H9 (cell line): ENCODE data around the gene NDUFS6. TPM values are rescaled to one million over a fixed set of nuclear protein-coding genes. Genes with fewer than 3 reads are reported as not detected.

ENCODE experiments used
- DNase-seq: peaks from one replicate; pipeline ENCODE4 v3.0.0-alpha.2; 2017
- H2AFZ ChIP-seq: one replicate; pipeline ENCODE4 v1.6.1; 2013; ENCODE audit warnings: mild to moderate bottlenecking, low read length, control low read depth, moderate library complexity
- H2AK5ac ChIP-seq: 2 replicates; pipeline ENCODE4 v1.6.1; 2013; ENCODE audit warnings: low read length, control low read depth, mixed read lengths; ENCODE audit not compliant: insufficient read length
- H2BK120ac ChIP-seq: one replicate; pipeline ENCODE4 v1.6.1; 2013; ENCODE audit warnings: low read depth, mild to moderate bottlenecking, low read length, control low read depth, inconsistent platforms; ENCODE audit not compliant: poor library complexity, severe bottlenecking
- H2BK12ac ChIP-seq: 2 replicates; pipeline ENCODE4 v1.6.1; 2013; ENCODE audit warnings: low read length, control low read depth, mixed read lengths, low read depth; ENCODE audit not compliant: insufficient read length
- H2BK15ac ChIP-seq: 2 replicates; pipeline ENCODE4 v1.6.1; 2013; ENCODE audit warnings: low read depth, low read length, control low read depth
- H2BK20ac ChIP-seq: one replicate; pipeline ENCODE4 v1.6.1; 2013; ENCODE audit warnings: low read depth, mild to moderate bottlenecking, low read length, control low read depth, inconsistent platforms; ENCODE audit not compliant: poor library complexity, severe bottlenecking
- H2BK5ac ChIP-seq: 2 replicates; pipeline ENCODE4 v1.6.1; 2013; ENCODE audit warnings: low read length, control low read depth, mixed read lengths; ENCODE audit not compliant: insufficient read length
- H3K14ac ChIP-seq: 2 replicates; pipeline ENCODE4 v1.6.1; 2013; ENCODE audit warnings: low read length, control low read depth; ENCODE audit not compliant: insufficient read depth
- H3K18ac ChIP-seq: 2 replicates; pipeline ENCODE4 v1.6.1; 2013; ENCODE audit warnings: low read depth, mild to moderate bottlenecking, mixed read lengths, low read length, control low read depth; ENCODE audit not compliant: insufficient read length
- H3K23ac ChIP-seq: 2 replicates; pipeline ENCODE4 v1.6.1; 2013; ENCODE audit warnings: low read length, control low read depth, mixed read lengths, low read depth; ENCODE audit not compliant: insufficient read length
- H3K23me2 ChIP-seq: 2 replicates; pipeline ENCODE4 v1.6.1; 2013; ENCODE audit warnings: low read depth, mild to moderate bottlenecking, mixed read lengths, low read length, control low read depth; ENCODE audit not compliant: insufficient read length, poor library complexity, severe bottlenecking
- H3K27ac ChIP-seq: 2 replicates; pipeline ENCODE4 v1.5.1; 2013; ENCODE audit warnings: low read length, control low read depth, mixed read lengths, low read depth; ENCODE audit not compliant: insufficient read length
- H3K27me3 ChIP-seq: 2 replicates; pipeline ENCODE4 v1.6.1; 2013; ENCODE audit warnings: low read length, control low read depth, inconsistent platforms; ENCODE audit not compliant: insufficient read depth
- H3K4ac ChIP-seq: 2 replicates; pipeline ENCODE4 v1.6.1; 2013; ENCODE audit warnings: low read depth, mild to moderate bottlenecking, control low read depth, inconsistent platforms, low read length, moderate library complexity
- H3K4me1 ChIP-seq: 2 replicates; pipeline ENCODE4 v1.6.1; 2013; ENCODE audit warnings: low read length, control low read depth, inconsistent platforms; ENCODE audit not compliant: insufficient read depth
- H3K4me2 ChIP-seq: 2 replicates; pipeline ENCODE4 v1.6.1; 2013; ENCODE audit warnings: low read length, control low read depth, mixed read lengths; ENCODE audit not compliant: insufficient read length, insufficient read depth
- H3K56ac ChIP-seq: 2 replicates; pipeline ENCODE4 v1.6.1; 2013; ENCODE audit warnings: low read depth, mild to moderate bottlenecking, mixed read lengths, low read length, control low read depth; ENCODE audit not compliant: insufficient read length
- H3K79me1 ChIP-seq: 2 replicates; pipeline ENCODE4 v1.6.1; 2013; ENCODE audit warnings: low read depth, mild to moderate bottlenecking, moderate library complexity, low read length, control low read depth, inconsistent platforms; ENCODE audit not compliant: insufficient read depth, poor library complexity, severe bottlenecking
- H3K79me2 ChIP-seq: 2 replicates; pipeline ENCODE4 v1.6.1; 2013; ENCODE audit warnings: low read length, control low read depth, inconsistent platforms; ENCODE audit not compliant: insufficient read depth
- H3K9ac ChIP-seq: 2 replicates; pipeline ENCODE4 v1.6.1; 2013; ENCODE audit warnings: low read length, control low read depth, mixed read lengths; ENCODE audit not compliant: insufficient read length; ENCODE audit errors: extremely low read depth
- H3K9me3 ChIP-seq: one replicate; pipeline ENCODE4 v1.6.1; 2013; ENCODE audit warnings: low read depth, low read length, inconsistent platforms; ENCODE audit not compliant: control insufficient read depth
- H3T11ph ChIP-seq: one replicate; pipeline ENCODE4 v1.6.1; 2013; ENCODE audit warnings: mild to moderate bottlenecking, low read length, control low read depth, inconsistent platforms
- H4K20me1 ChIP-seq: one replicate; pipeline ENCODE4 v1.6.1; 2013; ENCODE audit not compliant: control insufficient read depth, insufficient read length, insufficient read depth
- H4K5ac ChIP-seq: 2 replicates; pipeline ENCODE4 v1.6.1; 2013; ENCODE audit warnings: low read depth, mild to moderate bottlenecking, mixed read lengths, low read length, control low read depth; ENCODE audit not compliant: insufficient read length
- H4K8ac ChIP-seq: replicated peaks from 2 replicates; pipeline ENCODE4 v1.6.1; 2013; ENCODE audit warnings: low read length, control low read depth, mixed read lengths, low read depth; ENCODE audit not compliant: insufficient read length
- H4K91ac ChIP-seq: 2 replicates; pipeline ENCODE4 v1.6.1; 2013; ENCODE audit warnings: low read depth, mild to moderate bottlenecking, moderate library complexity, mixed read lengths, low read length, control low read depth; ENCODE audit not compliant: insufficient read length
- H3K27ac Mint-ChIP-seq, 3 experiments: 2 replicates in 2 of 3; 3 replicates in 1 of 3; pipeline ENCODE4 v1.8.0; 2020 to 2021; ENCODE audit warnings: mixed read lengths in 3 of 3, mild to moderate bottlenecking in 1 of 3, moderate library complexity in 1 of 3
- H3K27me3 Mint-ChIP-seq: 2 replicates; pipeline ENCODE4 v1.8.0; 2021; ENCODE audit warnings: low read depth, mild to moderate bottlenecking, moderate library complexity, mixed read lengths
- H3K36me3 Mint-ChIP-seq, 3 experiments: 2 replicates in 2 of 3; 3 replicates in 1 of 3; pipeline ENCODE4 v1.8.0; 2020 to 2021; ENCODE audit warnings: low read depth in 3 of 3, mixed read lengths in 3 of 3; ENCODE audit not compliant: insufficient read depth in 1 of 3
- H3K4me1 Mint-ChIP-seq, 2 experiments: 2 replicates each; pipeline ENCODE4 v1.8.0; 2020; ENCODE audit warnings: mixed read lengths in 2 of 2
- H3K4me3 Mint-ChIP-seq, 2 experiments: 2 replicates in 1 of 2; 3 replicates in 1 of 2; pipeline ENCODE4 v1.8.0; 2020 to 2021; ENCODE audit warnings: mild to moderate bottlenecking in 2 of 2, mixed read lengths in 2 of 2, moderate library complexity in 1 of 2
- H3K9me3 Mint-ChIP-seq, 2 experiments: 2 replicates in 1 of 2; 3 replicates in 1 of 2; pipeline ENCODE4 v1.8.0; 2020; ENCODE audit warnings: mild to moderate bottlenecking in 2 of 2, mixed read lengths in 2 of 2, moderate library complexity in 1 of 2
- WGBS: extraction: QIAGEN DNeasy Blood & Tissue Kit; methylation state at CpG from one replicate; pipeline ENCODE4 v1.1.7; 2013; ENCODE audit warnings: missing lambda C conversion rate, low lambda C conversion rate, mixed read lengths; ENCODE audit not compliant: insufficient read length; ENCODE audit errors: extremely low coverage; 5-methylcytosine and 5-hydroxymethylcytosine counted together
- total RNA-seq: library from RNA; stranded (reverse); gene quantifications from 2 replicates; pipeline ENCODE4 v1.2.1, GENCODE V29; 2021
- TF ChIP-seq, protein P1 (sequence below): fragments of 200-600 bp; sonication (generic); conservative IDR thresholded peaks from 3 replicates; pipeline ENCODE4 v1.8.0; 2021; ENCODE audit warnings: antibody characterized with exemption, mild to moderate bottlenecking

NDUFS6 gene
- total RNA-seq, 1 experiment from 2014 or later: 62.5 TPM

DNA sequence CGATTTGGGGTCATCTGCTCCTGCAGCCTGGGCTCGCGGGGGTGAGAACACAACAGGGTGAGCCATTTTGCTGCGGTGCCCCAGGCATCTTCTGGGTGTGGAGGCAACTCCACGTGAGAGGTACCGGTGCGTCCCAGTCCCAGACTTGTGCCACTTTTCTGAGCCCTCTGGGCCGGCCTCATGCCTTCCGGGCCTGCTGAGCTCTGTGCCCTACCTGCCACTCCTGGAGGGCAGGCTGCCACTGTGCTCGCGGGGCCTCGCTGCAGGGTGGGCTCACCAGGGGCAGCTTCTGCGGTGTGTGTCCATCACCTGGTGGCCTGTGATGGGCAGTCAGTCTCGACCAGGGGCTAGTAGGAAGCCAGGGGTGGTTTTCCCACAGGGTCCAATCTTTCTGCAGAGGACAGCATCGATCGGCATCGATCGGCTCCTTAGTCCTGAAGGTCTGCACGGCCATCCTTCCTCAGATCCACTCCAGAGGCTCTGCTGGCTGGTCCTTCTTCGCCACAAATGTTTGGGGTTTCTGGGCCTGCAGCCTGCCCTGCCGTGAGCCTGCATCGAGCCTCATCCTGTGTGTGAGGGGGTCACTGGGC is 58.9 kb downstream of the NDUFS6 start:
- Histone ChIP-seq H2AK5ac (no peak overlapping the region), H3K56ac (no peak overlapping the region), H3K27ac (no peak overlapping the region), H3K27me3 (no peaks in the 10 kb centered on the region), H2BK20ac (no peak overlapping the region), H4K20me1 (no peaks in the 10 kb centered on the region), H4K5ac (no peak overlapping the region), H3K23me2 (no peaks in the 10 kb centered on the region), H3K4ac (no peak overlapping the region), H3T11ph (no peak overlapping the region), H3K4me1 (no peaks in the 10 kb centered on the region), H3K9ac (no peak overlapping the region), H4K8ac (no peak overlapping the region), H2BK15ac (no peak overlapping the region), H3K9me3 (no peaks in the 10 kb centered on the region), H2BK5ac (no peak overlapping the region), H3K18ac (no peak overlapping the region), H2BK12ac (no peak overlapping the region), H3K79me2 (no peaks in the 10 kb centered on the region), H4K91ac (no peak overlapping the region), H3K23ac (no peak overlapping the region), H3K4me2 (no peak overlapping the region), H3K14ac (no peak overlapping the region; the same call in 1 of the 2 replicates), H2BK120ac (no peak overlapping the region), H3K79me1 (no peaks in the 10 kb centered on the region), H2AFZ (no peak overlapping the region)
- H3K9me3 Mint-ChIP-seq: no peaks in the 10 kb centered on the region
- H3K27ac Mint-ChIP-seq: no peak overlapping the region
- TF ChIP-seq, protein P1, sequence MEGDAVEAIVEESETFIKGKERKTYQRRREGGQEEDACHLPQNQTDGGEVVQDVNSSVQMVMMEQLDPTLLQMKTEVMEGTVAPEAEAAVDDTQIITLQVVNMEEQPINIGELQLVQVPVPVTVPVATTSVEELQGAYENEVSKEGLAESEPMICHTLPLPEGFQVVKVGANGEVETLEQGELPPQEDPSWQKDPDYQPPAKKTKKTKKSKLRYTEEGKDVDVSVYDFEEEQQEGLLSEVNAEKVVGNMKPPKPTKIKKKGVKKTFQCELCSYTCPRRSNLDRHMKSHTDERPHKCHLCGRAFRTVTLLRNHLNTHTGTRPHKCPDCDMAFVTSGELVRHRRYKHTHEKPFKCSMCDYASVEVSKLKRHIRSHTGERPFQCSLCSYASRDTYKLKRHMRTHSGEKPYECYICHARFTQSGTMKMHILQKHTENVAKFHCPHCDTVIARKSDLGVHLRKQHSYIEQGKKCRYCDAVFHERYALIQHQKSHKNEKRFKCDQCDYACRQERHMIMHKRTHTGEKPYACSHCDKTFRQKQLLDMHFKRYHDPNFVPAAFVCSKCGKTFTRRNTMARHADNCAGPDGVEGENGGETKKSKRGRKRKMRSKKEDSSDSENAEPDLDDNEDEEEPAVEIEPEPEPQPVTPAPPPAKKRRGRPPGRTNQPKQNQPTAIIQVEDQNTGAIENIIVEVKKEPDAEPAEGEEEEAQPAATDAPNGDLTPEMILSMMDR: no peak
- no peak overlapping the region for H3K4me3 Mint-ChIP-seq
- no CpG with 5 or more reads among the region's 22 CpGs for WGBS
- H3K36me3 Mint-ChIP-seq: no peaks in the 10 kb centered on the region; a peak in 1 of 7 replicates
- DNase-seq: no peak
- H3K27me3 Mint-ChIP-seq: peaks cover 23% of the 10 kb centered on the region
- no peaks in the 10 kb centered on the region for H3K4me1 Mint-ChIP-seq
